Measurements from ENCODE around the gene AOX1.

DNA sequence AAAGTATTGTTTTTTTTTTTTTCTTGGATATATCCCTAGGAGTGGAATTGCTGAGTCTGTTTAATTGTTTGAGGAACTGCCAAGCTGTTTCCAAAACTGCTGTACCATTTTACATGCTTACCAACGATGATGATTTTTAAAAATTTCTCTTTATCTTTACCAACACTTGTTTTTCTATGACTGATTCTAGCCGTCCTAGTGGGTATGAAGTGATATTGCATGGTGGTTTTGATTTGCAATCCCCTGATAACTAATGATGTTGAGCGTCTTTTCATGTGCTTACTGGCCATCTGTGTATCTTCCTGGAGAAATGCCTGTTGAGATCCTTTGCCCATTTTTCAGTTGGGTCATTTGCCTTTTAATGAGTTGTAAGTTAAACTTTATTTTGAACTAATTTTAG, 8.8 kb upstream of the AOX1 start:
- TF ChIP-seq, protein P1, sequence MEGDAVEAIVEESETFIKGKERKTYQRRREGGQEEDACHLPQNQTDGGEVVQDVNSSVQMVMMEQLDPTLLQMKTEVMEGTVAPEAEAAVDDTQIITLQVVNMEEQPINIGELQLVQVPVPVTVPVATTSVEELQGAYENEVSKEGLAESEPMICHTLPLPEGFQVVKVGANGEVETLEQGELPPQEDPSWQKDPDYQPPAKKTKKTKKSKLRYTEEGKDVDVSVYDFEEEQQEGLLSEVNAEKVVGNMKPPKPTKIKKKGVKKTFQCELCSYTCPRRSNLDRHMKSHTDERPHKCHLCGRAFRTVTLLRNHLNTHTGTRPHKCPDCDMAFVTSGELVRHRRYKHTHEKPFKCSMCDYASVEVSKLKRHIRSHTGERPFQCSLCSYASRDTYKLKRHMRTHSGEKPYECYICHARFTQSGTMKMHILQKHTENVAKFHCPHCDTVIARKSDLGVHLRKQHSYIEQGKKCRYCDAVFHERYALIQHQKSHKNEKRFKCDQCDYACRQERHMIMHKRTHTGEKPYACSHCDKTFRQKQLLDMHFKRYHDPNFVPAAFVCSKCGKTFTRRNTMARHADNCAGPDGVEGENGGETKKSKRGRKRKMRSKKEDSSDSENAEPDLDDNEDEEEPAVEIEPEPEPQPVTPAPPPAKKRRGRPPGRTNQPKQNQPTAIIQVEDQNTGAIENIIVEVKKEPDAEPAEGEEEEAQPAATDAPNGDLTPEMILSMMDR (IDR thresholded peaks at IDR 0.05; ENCODE audit: borderline replicate concordance, extremely low read depth, low read length, poor library complexity, severe bottlenecking), result no peak
- no peak for TF ChIP-seq EZH2 (IDR thresholded peaks at IDR 0.05; ENCODE audit: borderline replicate concordance, low read depth, low read length, severe bottlenecking)

Measured in DND-41 (cell line).